Endodermal cell (in vitro differentiated cells): ENCODE measurements around the gene PIEZO2. TPM values are rescaled to one million over a fixed set of nuclear protein-coding genes. Genes with fewer than 3 reads are reported as not detected.

Experiments
- DNase-seq: peaks from one replicate; pipeline ENCODE4 v3.0.0-alpha.2; 2017
- H3K27ac ChIP-seq: 2 replicates; pipeline ENCODE4 v1.5.1; 2013; ENCODE audit warnings: mild to moderate bottlenecking, low read depth, low read length, moderate library complexity
- H3K27me3 ChIP-seq: 2 replicates; pipeline ENCODE4 v1.6.1; 2013; ENCODE audit warnings: mild to moderate bottlenecking, low read length, moderate library complexity; ENCODE audit not compliant: insufficient read depth, control insufficient read depth, poor library complexity, severe bottlenecking
- H3K36me3 ChIP-seq: 2 replicates; pipeline ENCODE4 v1.7.0; 2013; ENCODE audit warnings: mild to moderate bottlenecking, low read length, moderate library complexity; ENCODE audit not compliant: control insufficient read depth, insufficient read depth
- H3K4me1 ChIP-seq: one replicate; pipeline ENCODE4 v1.7.0; 2013; ENCODE audit warnings: low read length; ENCODE audit not compliant: control insufficient read depth, insufficient read depth
- H3K4me3 ChIP-seq: 2 replicates; pipeline ENCODE4 v1.5.1; 2013; ENCODE audit warnings: mild to moderate bottlenecking, low read length, moderate library complexity
- H3K9ac ChIP-seq: 2 replicates; pipeline ENCODE4 v1.6.1; 2013; ENCODE audit warnings: mild to moderate bottlenecking, low read length, moderate library complexity; ENCODE audit not compliant: poor library complexity, severe bottlenecking; ENCODE audit errors: extremely low read depth
- H3K9me3 ChIP-seq: 2 replicates; pipeline ENCODE4 v1.6.1; 2013; ENCODE audit warnings: mild to moderate bottlenecking, low read length, moderate library complexity; ENCODE audit not compliant: control insufficient read depth
- H3K27ac Mint-ChIP-seq: 2 replicates; pipeline ENCODE4 v1.8.0; 2020; ENCODE audit warnings: mixed read lengths
- H3K27me3 Mint-ChIP-seq: 2 replicates; pipeline ENCODE4 v1.8.0; 2021; ENCODE audit warnings: mild to moderate bottlenecking, mixed read lengths; ENCODE audit not compliant: insufficient read depth
- H3K36me3 Mint-ChIP-seq: 2 replicates; pipeline ENCODE4 v1.8.0; 2020; ENCODE audit warnings: low read depth, mixed read lengths
- H3K4me1 Mint-ChIP-seq: 2 replicates; pipeline ENCODE4 v1.8.0; 2020; ENCODE audit warnings: mixed read lengths
- H3K4me3 Mint-ChIP-seq: 2 replicates; pipeline ENCODE4 v1.8.0; 2020; ENCODE audit warnings: mild to moderate bottlenecking, moderate library complexity, mixed read lengths
- H3K9me3 Mint-ChIP-seq: 2 replicates; pipeline ENCODE4 v1.8.0; 2020; ENCODE audit warnings: mild to moderate bottlenecking, mixed read lengths
- CTCF ChIP-seq: fragments of 200-600 bp; sonication (generic); conservative IDR thresholded peaks from 2 replicates; pipeline ENCODE4 v1.5.0; 2021; ENCODE audit warnings: antibody characterized with exemption, mild to moderate bottlenecking
- WGBS, 2 experiments: methylation state at CpG; one replicate each; pipeline versions ENCODE4 v1.1.5 to v1.1.7; 2013; ENCODE audit warnings: missing lambda C conversion rate in 2 of 2, mixed read lengths in 1 of 2; ENCODE audit not compliant: insufficient coverage in 1 of 2, insufficient read length in 1 of 2; 5-methylcytosine and 5-hydroxymethylcytosine counted together
- total RNA-seq, 2 donors: library from RNA; stranded (reverse); fragmentation: NEBNext Ultra II Directional in 1 of 2; extraction: Animal tissue kit (Norgen Biotek cat#: 25700) in 1 of 2; gene quantifications; 2 replicates in 1 of 2; 3 replicates in 1 of 2; pipeline ENCODE4 v1.2.1, GENCODE V29; 2021

The PIEZO2 gene
- total RNA-seq, 2 donors from 2014 or later, result 7.3 to 12.1 TPM

GRCh38 chr18:10896851-10897250, 252.5 kb downstream of the PIEZO2 start:
- Histone ChIP-seq H3K9me3 (no peaks in the 10 kb centered on the region), H3K9ac (no peak overlapping the region), H3K27me3 (no peaks in the 10 kb centered on the region), H3K4me1 (no peaks in the 10 kb centered on the region), H3K27ac (no peak overlapping the region), H3K4me3 (no peak overlapping the region), H3K36me3 (no peaks in the 10 kb centered on the region)
- no peaks in the 10 kb centered on the region for H3K36me3 Mint-ChIP-seq
- TF ChIP-seq CTCF, result no peak
- H3K27ac Mint-ChIP-seq, result no peak overlapping the region
- H3K27me3 Mint-ChIP-seq, result peaks cover 3% of the 10 kb centered on the region
- H3K4me3 Mint-ChIP-seq, result no peak overlapping the region
- no peak for DNase-seq
- H3K9me3 Mint-ChIP-seq, result no peaks in the 10 kb centered on the region
- 91 to 100% methylated on average over 2 to 3 of the region's 3 CpGs for WGBS, 2 experiments
- peaks cover 5% of the 10 kb centered on the region for H3K4me1 Mint-ChIP-seq

GRCh38 chr18:10895976-10896375, 253.4 kb downstream of the PIEZO2 start:
- no peaks in the 10 kb centered on the region for H3K36me3 Mint-ChIP-seq
- H3K27ac Mint-ChIP-seq, result no peak overlapping the region

GRCh38 chr18:10894501-10894900, 254.9 kb downstream of the PIEZO2 start:
- H3K27ac Mint-ChIP-seq, result no peak overlapping the region
- H3K27ac ChIP-seq, result no peak overlapping the region
- no peaks in the 10 kb centered on the region for H3K9me3 Mint-ChIP-seq
- no peak overlapping the region for H3K4me3 Mint-ChIP-seq
- H3K4me1 ChIP-seq, result no peaks in the 10 kb centered on the region
- TF ChIP-seq CTCF, result no peak
- WGBS, 2 experiments, result 89 to 95% methylated on average over 5 to 10 of the region's 10 CpGs
- no peaks in the 10 kb centered on the region for H3K27me3 ChIP-seq
- no peak overlapping the region for H3K4me3 ChIP-seq
- H3K4me1 Mint-ChIP-seq, result peaks cover 9% of the 10 kb centered on the region
- no peaks in the 10 kb centered on the region for H3K36me3 Mint-ChIP-seq
- no peak overlapping the region for H3K9ac ChIP-seq
- H3K9me3 ChIP-seq, result no peaks in the 10 kb centered on the region
- no peak for DNase-seq
- H3K27me3 Mint-ChIP-seq, result peaks cover 3% of the 10 kb centered on the region
- no peaks in the 10 kb centered on the region for H3K36me3 ChIP-seq

More at GRCh38 chr18:10895976-10896375, 253.4 kb downstream of the PIEZO2 start:
- TF ChIP-seq CTCF, result no peak
- Histone ChIP-seq H3K36me3 (no peaks in the 10 kb centered on the region), H3K4me1 (no peaks in the 10 kb centered on the region), H3K9me3 (no peaks in the 10 kb centered on the region), H3K27me3 (no peaks in the 10 kb centered on the region), H3K27ac (no peak overlapping the region), H3K9ac (no peak overlapping the region), H3K4me3 (no peak overlapping the region)
- WGBS, 2 experiments, result 96 to 100% methylated on average over 1 to 3 of the region's 4 CpGs
- no peak for DNase-seq
- Mint-ChIP-seq H3K4me3 (no peak overlapping the region), H3K27me3 (peaks cover 3% of the 10 kb centered on the region), H3K9me3 (no peaks in the 10 kb centered on the region), H3K4me1 (peaks cover 5% of the 10 kb centered on the region)
